K562 (cell line): Measurements from ENCODE around the gene FLOT2. TPM values are rescaled to one million over a fixed set of nuclear protein-coding genes. Genes with fewer than 3 reads are reported as not detected.
A peak's percentile ranks its signal among the peaks of the same experiment; 100 is the strongest.

Experiments
- ATAC-seq: fragments of 200-7000 bp; cut with Tn5 transposase; 3 replicates; pipeline ENCODE4 v1.9.1; 2020; ENCODE audit warnings: moderate library complexity
- BruUV-seq: library from RNA; stranded (reverse); fragments of 400-500 nt; replicated peaks from 2 replicates; lab custom pipeline; 2021; lab: Mats Ljungman, UMichigan
- CTCF ChIA-PET: fragments of 300-600 bp; formaldehyde crosslinking; extraction: SDS; loops from one replicate; lab custom pipeline; 2021; ENCODE audit warnings: low intra/inter-chr PET ratio; lab: Yijun Ruan, JAX
- POLR2A ChIA-PET: fragments of 300-600, 350-650 bp; sonication (Branson Sonifier 250); formaldehyde crosslinking; extraction: SDS; loops from one replicate; lab custom pipeline; 2021; ENCODE audit warnings: antibody characterized with exemption, inconsistent platforms; lab: Yijun Ruan, JAX
- DNase-seq, 4 experiments: peaks; one replicate each; pipeline versions ENCODE4 v3.0.0 to v3.0.0-alpha.2; 2011 to 2018; ENCODE audit warnings: low spot score in 3 of 4, mixed read lengths in 3 of 4; ENCODE audit errors: extremely low read depth in 1 of 4
- FAIRE-seq: peaks from 2 replicates; lab custom pipeline; 2011; peaks lifted over from hg19 to GRCh38; lab: Jason Lieb, UNC
- H2AFZ ChIP-seq: 2 replicates; pipeline ENCODE4 v1.6.0; 2011; ENCODE audit warnings: low read depth, low read length, control low read depth, inconsistent platforms
- H3K27ac ChIP-seq: fragments of 200-600 bp; 3 replicates; pipeline ENCODE4 v1.8.0; 2011; ENCODE audit warnings: low read depth, mild to moderate bottlenecking, control low read depth, inconsistent platforms, low read length, moderate library complexity, mixed read lengths; ENCODE audit errors: extremely low read depth
- H3K27me3 ChIP-seq, 2 experiments: fragments of 300-600 bp in 1 of 2; 2 replicates in 1 of 2; 3 replicates in 1 of 2; pipeline versions ENCODE4 v1.6.0 to v1.8.0; 2011; ENCODE audit warnings: inconsistent platforms in 2 of 2, low read length in 2 of 2, mild to moderate bottlenecking in 1 of 2, mixed read lengths in 1 of 2, moderate library complexity in 1 of 2; ENCODE audit not compliant: control insufficient read depth in 2 of 2, insufficient read depth in 2 of 2
- H3K36me3 ChIP-seq: fragments of 300-600 bp; 3 replicates; pipeline ENCODE4 v1.8.0; 2011; ENCODE audit warnings: mild to moderate bottlenecking, low read length, inconsistent platforms; ENCODE audit not compliant: control insufficient read depth, insufficient read depth
- H3K4me1 ChIP-seq, 2 experiments: fragments of 200-600 bp in 1 of 2; replicated peaks in 1 of 2; 2 replicates in 1 of 2; 3 replicates in 1 of 2; pipeline versions ENCODE4 v1.5.1 to v1.8.0; 2011; ENCODE audit warnings: inconsistent platforms in 2 of 2, low read length in 2 of 2, mild to moderate bottlenecking in 1 of 2, mixed read lengths in 1 of 2, moderate library complexity in 1 of 2; ENCODE audit not compliant: control insufficient read depth in 2 of 2, insufficient read depth in 2 of 2
- H3K4me2 ChIP-seq: 2 replicates; pipeline ENCODE4 v1.6.1; 2011; ENCODE audit warnings: low read length, control low read depth, inconsistent platforms, mixed read lengths; ENCODE audit not compliant: insufficient read depth
- H3K4me3 ChIP-seq: fragments of 200-600 bp; sonication (generic), shearing (Covaris generic); 2 replicates; pipeline ENCODE4 v1.5.1; 2016; ENCODE audit warnings: control low read depth, inconsistent platforms
- H3K79me2 ChIP-seq: fragments of 200-600 bp; 3 replicates; pipeline ENCODE4 v1.8.0; 2011; ENCODE audit warnings: low read length, inconsistent platforms; ENCODE audit not compliant: control insufficient read depth, insufficient read depth
- H3K9ac ChIP-seq, 2 experiments: 2 replicates each; pipeline versions ENCODE4 v1.6.0 to v1.6.1; 2011; ENCODE audit warnings: low read depth in 2 of 2, low read length in 2 of 2, control low read depth in 1 of 2, inconsistent platforms in 1 of 2, mild to moderate bottlenecking in 1 of 2, mixed read lengths in 1 of 2; ENCODE audit not compliant: insufficient read depth in 1 of 2
- H3K9me1 ChIP-seq: one replicate; pipeline ENCODE4 v1.6.0; 2011; ENCODE audit warnings: inconsistent platforms, mild to moderate bottlenecking, low read length, moderate library complexity; ENCODE audit not compliant: control insufficient read depth, insufficient read depth
- H3K9me3 ChIP-seq: replicated peaks from 2 replicates; pipeline ENCODE4 v1.5.1; 2011; ENCODE audit warnings: low read depth, low read length, inconsistent platforms; ENCODE audit not compliant: control insufficient read depth, insufficient read depth
- H4K20me1 ChIP-seq: replicated peaks from 2 replicates; pipeline ENCODE4 v1.6.1; 2011; ENCODE audit warnings: low read length, inconsistent platforms, mixed read lengths; ENCODE audit not compliant: control insufficient read depth, insufficient read depth
- BHLHE40 ChIP-seq: IDR thresholded peaks from 2 replicates; pipeline ENCODE4 v1.6.1; 2011; ENCODE audit warnings: low read length, improper control_type of control experiment
- DPF2 ChIP-seq: fragments of 450-650 bp; IDR thresholded peaks from 2 replicates; pipeline ENCODE4 v1.6.1; 2016
- FOXA3 ChIP-seq, 2 experiments: fragments of 450-650 bp in 1 of 2; sonication (generic) in 1 of 2; formaldehyde crosslinking; IDR thresholded peaks in 1 of 2; conservative IDR thresholded peaks in 1 of 2; 2 replicates each; pipeline versions ENCODE4 v1.4.0 to v1.8.0; 2020 to 2022; ENCODE audit warnings: mild to moderate bottlenecking in 2 of 2, missing genetic modification reagents in 1 of 2
- HDAC1 ChIP-seq, 2 experiments: fragments of 450-650 bp; IDR thresholded peaks; 2 replicates each; pipeline ENCODE4 v1.6.1; 2016 to 2017; ENCODE audit warnings: inconsistent platforms in 1 of 2, mild to moderate bottlenecking in 1 of 2, moderate library complexity in 1 of 2
- NFE2L1 ChIP-seq: fragments of 450-650 bp; IDR thresholded peaks from 2 replicates; pipeline ENCODE4 v1.6.1; 2016; ENCODE audit warnings: missing genetic modification characterization, low read depth, mild to moderate bottlenecking, missing compliant biosample characterization, moderate library complexity, borderline replicate concordance
- RFX5 ChIP-seq: IDR thresholded peaks from 2 replicates; pipeline ENCODE4 v1.6.1; 2011; ENCODE audit warnings: low read depth, mild to moderate bottlenecking, improper control_type of control experiment, low read length
- ZNF668 ChIP-seq: fragments of 250-450 bp; sonication (Bioruptor Pico); IDR thresholded peaks from 2 replicates; pipeline ENCODE4 v1.8.0; 2022; ENCODE audit warnings: mild to moderate bottlenecking, inconsistent platforms
- WGBS: fragments of 100-300 bp; shearing (Covaris generic); methylation state at CpG from one replicate; pipeline ENCODE4 v1.1.6; 2016; ENCODE audit warnings: low coverage, mixed read lengths; ENCODE audit not compliant: insufficient coverage; ENCODE audit errors: missing lambda C conversion rate; 5-methylcytosine and 5-hydroxymethylcytosine counted together
- in situ Hi-C: fragments of 300-500 bp; cut with MboI; formaldehyde crosslinking; loops from 4 replicates; pipeline ENCODE4 v1.15.0; 2018; ENCODE audit warnings: inconsistent platforms, mixed read lengths
- intact Hi-C: fragments of 100-400 bp; cut with micrococcal nuclease; formaldehyde crosslinking; loops from 2 replicates; pipeline ENCODE4 v1.14.2; 2022
- polyA plus RNA-seq, 8 experiments: library from polyadenylated mRNA; depleted of rRNA in 4 of 8; stranded (reverse) in 5 of 8; unstranded in 3 of 8; fragments of >200 nt; fragmentation: Nextera tagmentation in 2 of 8; fragmentation: Illumina TruSeq in 1 of 8; extraction: Ambion mirVana in 2 of 8; extraction: Trizol in 1 of 8; gene quantifications; 2 replicates each; pipeline versions ENCODE4 v1.2.1 to v1.2.3, GENCODE V29; 2011 to 2014; ENCODE audit warnings: inconsistent platforms in 1 of 8, missing spikeins in 1 of 8
- total RNA-seq, 7 experiments: library from RNA; depleted of rRNA in 6 of 7; stranded (reverse); fragments of >200 nt in 6 of 7; fragmentation: Illumina TruSeq in 2 of 7; extraction: Trizol in 2 of 7; gene quantifications; 2 replicates each; pipeline versions ENCODE4 v1.2.1 to v1.2.3, GENCODE V29; 2011 to 2021; ENCODE audit warnings: low replicate concordance in 1 of 7
- TF ChIP-seq, protein P1 (sequence below): fragments of 200-800 bp; sonication (Bioruptor generic); IDR thresholded peaks from 2 replicates; pipeline ENCODE4 v1.6.1; 2016; ENCODE audit warnings: missing genetic modification characterization, missing compliant biosample characterization

FLOT2 gene
- total and polyA plus RNA-seq, 9 of the 15 experiments (the other 6 are each of a cell fraction or from before 2014, with no cell fraction given), result 17.5 to 138 (median 41.7) TPM

DNA sequence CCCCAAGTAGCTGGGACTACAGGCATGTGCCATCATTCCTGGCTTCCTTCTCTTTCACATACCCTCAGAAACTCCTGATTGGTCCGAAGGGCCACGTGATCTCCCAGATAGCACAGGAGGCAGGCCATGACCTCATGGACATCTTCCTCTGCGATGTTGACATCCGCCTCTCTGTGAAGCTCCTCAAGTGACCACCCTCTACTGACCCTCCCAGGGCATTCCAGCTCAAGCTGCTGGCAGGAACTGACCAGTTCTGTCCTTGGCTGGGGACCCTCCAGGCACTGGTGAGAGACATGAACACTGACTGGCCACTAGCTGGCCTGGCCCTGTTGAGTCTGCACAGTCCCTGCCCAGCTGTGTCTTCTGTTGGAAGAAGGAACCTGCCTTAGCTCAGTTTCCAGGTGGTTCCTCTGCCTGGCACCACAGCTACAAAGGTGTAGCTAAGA lies 37.1 kb downstream of the FLOT2 start:
- peaks cover 44% of the 10 kb centered on the region for H3K36me3 ChIP-seq
- no peaks in the 10 kb centered on the region for H3K27me3 ChIP-seq
- peak; percentile 85 for FAIRE-seq
- peak overlapping the region; percentile 49 for H3K4me3 ChIP-seq
- H3K9me3 ChIP-seq, result no peaks in the 10 kb centered on the region
- H4K20me1 ChIP-seq, result no peaks in the 10 kb centered on the region
- no peak overlapping the region for H2AFZ ChIP-seq
- intact Hi-C loops, result loop anchor here (5.0 kb wide), 2 partner anchors 42 to 133 kb away; partner anchors contain the start of genes DHRS13, NEK8 and TLCD1
- H3K9ac ChIP-seq, result peak overlapping the region; percentile 73 to 88
- peak; percentile 64 for ATAC-seq
- peaks cover 79% of the 10 kb centered on the region for H3K79me2 ChIP-seq
- H3K4me1 ChIP-seq, result peaks cover 43 to 53% of the 10 kb centered on the region in 2 experiments
- 7% methylated on average over 4 of the region's 4 CpGs for WGBS
- in situ Hi-C loops, result no loop called here
- no peaks in the 10 kb centered on the region for H3K9me1 ChIP-seq
- peak overlapping the region; percentile 91 for H3K4me2 ChIP-seq
- ChIA-PET CTCF (no interaction called here), POLR2A (interaction anchor here (0.5 to 7.5 kb wide), 13 partner anchors 11 to 141 kb away, joined by 3 to 49 read pairs (median 4); partner anchors contain the start of gene RPL23A)
- H3K27ac ChIP-seq, result peak overlapping the region; percentile 71
- no TSS peak for BruUV-seq
- DNase-seq, result peak; percentile 85 to 89 (median 89)
- TF ChIP-seq DPF2, result peak; percentile 47
- no peak for TF ChIP-seq NFE2L1
- TF ChIP-seq HDAC1 (IDR thresholded peaks at IDR 0.05), result peak in 1 of 2 experiments; percentile 71; a peak in 2 of 4 replicates
- peak in 1 of 2 experiments; percentile 68; a peak in 1 of 4 replicates for TF ChIP-seq FOXA3 (CRISPR knock-in tag; conservative IDR thresholded peaks at IDR 0.05 in 1 of 2, IDR thresholded peaks at IDR 0.05 in 1 of 2)
- no peak for TF ChIP-seq RFX5
- TF ChIP-seq, protein P1, sequence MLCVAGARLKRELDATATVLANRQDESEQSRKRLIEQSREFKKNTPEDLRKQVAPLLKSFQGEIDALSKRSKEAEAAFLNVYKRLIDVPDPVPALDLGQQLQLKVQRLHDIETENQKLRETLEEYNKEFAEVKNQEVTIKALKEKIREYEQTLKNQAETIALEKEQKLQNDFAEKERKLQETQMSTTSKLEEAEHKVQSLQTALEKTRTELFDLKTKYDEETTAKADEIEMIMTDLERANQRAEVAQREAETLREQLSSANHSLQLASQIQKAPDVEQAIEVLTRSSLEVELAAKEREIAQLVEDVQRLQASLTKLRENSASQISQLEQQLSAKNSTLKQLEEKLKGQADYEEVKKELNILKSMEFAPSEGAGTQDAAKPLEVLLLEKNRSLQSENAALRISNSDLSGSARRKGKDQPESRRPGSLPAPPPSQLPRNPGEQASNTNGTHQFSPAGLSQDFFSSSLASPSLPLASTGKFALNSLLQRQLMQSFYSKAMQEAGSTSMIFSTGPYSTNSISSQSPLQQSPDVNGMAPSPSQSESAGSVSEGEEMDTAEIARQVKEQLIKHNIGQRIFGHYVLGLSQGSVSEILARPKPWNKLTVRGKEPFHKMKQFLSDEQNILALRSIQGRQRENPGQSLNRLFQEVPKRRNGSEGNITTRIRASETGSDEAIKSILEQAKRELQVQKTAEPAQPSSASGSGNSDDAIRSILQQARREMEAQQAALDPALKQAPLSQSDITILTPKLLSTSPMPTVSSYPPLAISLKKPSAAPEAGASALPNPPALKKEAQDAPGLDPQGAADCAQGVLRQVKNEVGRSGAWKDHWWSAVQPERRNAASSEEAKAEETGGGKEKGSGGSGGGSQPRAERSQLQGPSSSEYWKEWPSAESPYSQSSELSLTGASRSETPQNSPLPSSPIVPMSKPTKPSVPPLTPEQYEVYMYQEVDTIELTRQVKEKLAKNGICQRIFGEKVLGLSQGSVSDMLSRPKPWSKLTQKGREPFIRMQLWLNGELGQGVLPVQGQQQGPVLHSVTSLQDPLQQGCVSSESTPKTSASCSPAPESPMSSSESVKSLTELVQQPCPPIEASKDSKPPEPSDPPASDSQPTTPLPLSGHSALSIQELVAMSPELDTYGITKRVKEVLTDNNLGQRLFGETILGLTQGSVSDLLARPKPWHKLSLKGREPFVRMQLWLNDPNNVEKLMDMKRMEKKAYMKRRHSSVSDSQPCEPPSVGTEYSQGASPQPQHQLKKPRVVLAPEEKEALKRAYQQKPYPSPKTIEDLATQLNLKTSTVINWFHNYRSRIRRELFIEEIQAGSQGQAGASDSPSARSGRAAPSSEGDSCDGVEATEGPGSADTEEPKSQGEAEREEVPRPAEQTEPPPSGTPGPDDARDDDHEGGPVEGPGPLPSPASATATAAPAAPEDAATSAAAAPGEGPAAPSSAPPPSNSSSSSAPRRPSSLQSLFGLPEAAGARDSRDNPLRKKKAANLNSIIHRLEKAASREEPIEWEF, result no peak
- TF ChIP-seq ZNF668 (CRISPR knock-in tag), result no peak
- peak; percentile 63 for TF ChIP-seq BHLHE40
